HG02852 (cell line): ENCODE results near the gene TEAD4.

Experiments
- ATAC-seq: cut with Tn5 transposase; IDR thresholded peaks from one replicate; pipeline ENCODE4 v1.9.1; 2021; ENCODE audit warnings: mild to moderate bottlenecking, moderate library complexity; ENCODE audit not compliant: unreplicated experiment

The TEAD4 gene

GRCh38 chr12:2959192-2959504 lies at the start of gene TEAD4:
Gene TEAD4, plus strand, starts transcription at chr12:2959397.
- ATAC-seq: no peak

GRCh38 chr12:2912216-2912575 lies 47.0 kb upstream of the TEAD4 start:
- ATAC-seq: no peak

DNA sequence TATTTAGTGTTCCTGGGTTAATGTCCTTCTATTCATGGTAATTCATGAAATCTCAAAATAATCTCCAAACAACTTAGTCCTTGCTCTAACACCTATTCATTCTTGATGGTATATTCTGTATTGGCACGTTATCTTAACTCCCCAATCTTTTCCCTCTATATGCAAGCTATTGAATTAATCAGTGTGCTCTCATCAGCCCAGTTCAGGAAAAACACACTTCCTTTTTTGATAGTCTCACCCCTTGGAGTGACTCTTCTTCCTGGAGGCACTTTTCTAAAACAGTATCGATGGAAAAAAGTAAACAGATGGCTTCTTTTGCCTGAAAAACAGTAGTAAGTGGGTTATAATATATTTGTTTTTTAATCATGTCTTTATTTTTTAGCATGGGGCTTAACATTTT lies 39.9 kb upstream of the TEAD4 start:
- ATAC-seq: no peak

DNA sequence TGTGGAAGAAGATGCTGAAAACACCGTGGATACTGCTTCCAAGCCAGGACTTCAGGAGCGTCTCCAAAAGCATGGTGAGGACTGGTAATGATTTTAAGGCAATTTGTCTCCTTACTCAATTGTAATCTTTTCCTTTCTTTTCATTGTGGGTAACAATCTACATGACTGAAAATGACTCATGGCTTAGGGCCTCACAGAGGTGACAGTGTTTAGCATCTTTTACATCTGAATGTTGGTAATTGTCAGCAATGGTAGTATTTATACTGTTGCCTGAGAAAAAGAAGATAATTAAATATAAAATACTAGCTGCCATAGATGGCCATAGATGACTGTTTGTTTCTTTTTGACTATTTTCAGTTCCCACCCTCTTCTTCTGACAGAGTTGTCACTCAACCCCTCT lies 36.9 kb upstream of the TEAD4 start:
- no peak for ATAC-seq

- ATAC-seq: no peak
Measured at GRCh38 chr12:2923057-2923456, 36.1 kb upstream of the TEAD4 start.

- no peak for ATAC-seq
Measured at GRCh38 chr12:2924019-2924418, 35.2 kb upstream of the TEAD4 start.

DNA sequence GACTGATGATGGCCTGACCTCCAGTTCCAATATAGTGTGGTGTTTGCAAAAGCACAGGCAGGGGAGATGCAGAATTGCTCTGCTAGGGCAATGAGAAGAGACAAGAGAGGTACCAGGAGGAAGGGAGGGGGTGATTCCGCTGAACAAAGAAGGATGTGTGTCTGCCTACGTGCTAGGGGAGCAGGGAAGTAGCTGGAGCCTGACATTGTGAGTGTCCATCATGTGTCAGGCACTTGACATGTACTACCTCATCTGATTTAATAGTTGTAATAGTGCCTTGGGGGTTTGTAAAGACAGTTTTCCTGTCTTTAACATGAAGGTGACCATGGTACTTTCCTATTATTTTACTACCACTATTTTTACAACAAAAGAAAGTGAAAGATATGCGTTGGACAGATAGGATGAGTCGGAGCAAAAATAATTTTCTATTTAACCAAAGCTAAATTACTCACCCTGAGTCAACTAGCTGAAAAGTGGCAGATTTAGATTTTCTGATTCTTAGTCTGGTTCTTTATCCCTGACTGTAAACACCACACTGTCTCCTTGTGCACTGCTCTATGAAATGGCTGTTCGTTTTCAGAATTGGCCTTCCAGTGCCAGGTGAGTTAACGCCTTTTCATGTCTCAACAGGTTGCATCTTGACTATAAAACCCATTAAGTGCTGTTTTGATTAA lies 33.7 kb upstream of the TEAD4 start:
- ATAC-seq: no peak

DNA sequence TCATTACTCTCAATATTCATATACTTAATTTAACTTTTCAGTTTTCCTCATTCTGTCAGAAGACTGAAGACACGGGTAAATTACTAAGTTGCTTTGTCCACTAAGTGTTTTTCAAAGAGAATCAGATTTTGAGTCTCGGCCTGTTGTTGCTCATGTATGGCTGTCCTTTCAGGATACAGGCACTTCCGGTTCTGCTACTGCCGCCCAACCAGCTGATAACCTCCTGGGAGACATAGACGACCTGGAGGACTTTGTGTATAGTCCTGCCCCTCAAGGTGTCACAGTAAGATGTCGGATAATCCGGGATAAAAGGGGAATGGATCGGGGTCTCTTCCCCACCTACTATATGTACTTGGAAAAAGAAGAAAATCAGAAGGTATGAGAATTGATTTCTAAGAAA lies 28.3 kb upstream of the TEAD4 start:
- no peak for ATAC-seq

- no peak for ATAC-seq
Measured at GRCh38 chr12:2933586-2933985, 25.6 kb upstream of the TEAD4 start.

- no peak for ATAC-seq
Measured at GRCh38 chr12:2934371-2934770, 24.8 kb upstream of the TEAD4 start.

- no peak for ATAC-seq
Measured at GRCh38 chr12:2936301-2936700, 22.9 kb upstream of the TEAD4 start.

DNA sequence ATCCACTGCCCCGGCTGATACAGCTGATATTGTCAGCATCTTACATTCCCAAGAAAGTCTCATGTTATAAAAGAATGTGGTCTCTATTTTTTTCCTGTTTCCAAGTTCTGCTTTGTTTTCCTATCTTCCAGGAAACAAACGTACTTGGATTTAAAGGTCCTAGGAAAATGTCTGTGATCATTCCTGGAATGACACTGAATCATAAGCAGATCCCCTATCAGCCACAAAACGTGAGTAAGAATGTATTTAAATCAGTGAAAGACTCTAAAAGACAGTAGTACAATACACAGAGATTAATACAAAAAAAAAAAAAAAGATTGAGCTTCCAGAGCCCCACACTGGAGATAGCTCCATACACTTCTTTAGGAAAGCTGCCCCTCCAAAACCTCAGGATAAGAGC lies 21.7 kb upstream of the TEAD4 start:
- no peak for ATAC-seq

DNA sequence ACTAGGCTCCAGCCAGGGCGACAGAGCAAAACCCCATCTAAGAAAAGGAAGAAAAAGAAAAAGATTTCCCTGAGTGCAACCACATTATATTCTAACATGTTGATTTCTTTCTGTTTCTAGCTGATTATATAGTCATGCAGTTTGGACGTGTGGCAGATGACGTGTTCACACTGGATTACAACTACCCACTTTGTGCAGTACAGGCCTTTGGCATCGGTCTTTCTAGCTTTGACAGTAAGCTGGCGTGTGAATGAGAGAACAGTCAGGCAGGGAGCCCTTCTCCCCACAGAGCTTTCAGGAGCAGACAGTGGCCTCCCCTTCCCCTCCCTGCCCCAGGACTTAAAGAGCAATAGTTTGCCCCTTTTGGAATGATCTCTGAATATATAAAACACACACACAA lies 20.0 kb upstream of the TEAD4 start:
- ATAC-seq: no peak

GRCh38 chr12:2940564-2940963 lies 18.6 kb upstream of the TEAD4 start:
- no peak for ATAC-seq

DNA sequence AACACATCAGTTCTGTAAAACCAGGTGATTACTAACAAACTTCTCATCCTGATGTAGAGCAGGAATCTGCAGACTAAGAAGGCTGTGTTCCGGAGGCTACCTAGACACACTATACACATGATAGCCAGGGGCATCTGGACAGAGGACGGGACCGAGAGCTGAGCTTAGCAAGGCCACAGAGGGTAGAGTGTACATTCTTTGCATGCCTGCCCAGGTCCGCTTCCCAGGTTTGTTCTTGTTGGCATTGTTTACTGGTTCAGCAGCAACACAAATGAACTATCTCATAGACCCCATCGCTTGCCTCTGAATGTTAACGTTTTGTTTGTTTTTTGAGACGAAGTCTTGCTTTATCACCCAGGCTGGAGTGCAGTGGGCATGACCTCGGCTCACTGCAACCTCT lies 17.7 kb upstream of the TEAD4 start:
- no peak for ATAC-seq

DNA sequence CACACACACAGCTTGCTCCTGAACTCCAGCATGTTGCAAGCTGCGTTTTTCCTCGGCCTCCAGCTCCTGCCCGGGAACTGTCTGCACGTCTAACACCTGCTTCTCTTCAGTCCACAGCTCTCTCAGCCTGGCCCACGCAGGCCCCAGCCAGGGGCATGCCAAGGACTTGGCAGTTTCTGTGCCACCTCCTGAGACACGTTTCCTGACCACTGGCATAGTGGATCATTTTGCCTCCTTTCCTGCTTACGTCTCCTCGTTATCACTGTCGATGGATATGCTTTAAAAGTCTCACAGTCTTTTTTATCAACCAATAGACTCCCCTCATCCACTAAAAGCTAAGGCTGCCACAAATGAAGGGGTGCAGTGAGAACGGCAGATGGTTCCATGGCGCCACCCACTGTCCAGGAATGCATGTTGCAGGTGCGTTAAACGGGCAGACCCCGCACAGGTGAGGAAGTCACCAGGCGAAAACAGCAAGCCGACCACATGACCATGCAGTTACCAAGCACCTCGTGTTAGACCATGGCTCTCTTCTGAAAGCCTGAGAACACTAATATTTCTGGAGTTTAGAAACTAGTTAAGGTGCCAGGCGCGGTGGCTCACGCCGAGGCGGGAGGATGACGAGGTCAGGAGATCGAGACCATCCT lies 14.7 kb upstream of the TEAD4 start:
- no peak for ATAC-seq

- ATAC-seq: no peak
Measured at GRCh38 chr12:2949411-2949810, 9.8 kb upstream of the TEAD4 start.

- ATAC-seq: no peak
Measured at GRCh38 chr12:2955888-2956287, 3.3 kb upstream of the TEAD4 start.

DNA sequence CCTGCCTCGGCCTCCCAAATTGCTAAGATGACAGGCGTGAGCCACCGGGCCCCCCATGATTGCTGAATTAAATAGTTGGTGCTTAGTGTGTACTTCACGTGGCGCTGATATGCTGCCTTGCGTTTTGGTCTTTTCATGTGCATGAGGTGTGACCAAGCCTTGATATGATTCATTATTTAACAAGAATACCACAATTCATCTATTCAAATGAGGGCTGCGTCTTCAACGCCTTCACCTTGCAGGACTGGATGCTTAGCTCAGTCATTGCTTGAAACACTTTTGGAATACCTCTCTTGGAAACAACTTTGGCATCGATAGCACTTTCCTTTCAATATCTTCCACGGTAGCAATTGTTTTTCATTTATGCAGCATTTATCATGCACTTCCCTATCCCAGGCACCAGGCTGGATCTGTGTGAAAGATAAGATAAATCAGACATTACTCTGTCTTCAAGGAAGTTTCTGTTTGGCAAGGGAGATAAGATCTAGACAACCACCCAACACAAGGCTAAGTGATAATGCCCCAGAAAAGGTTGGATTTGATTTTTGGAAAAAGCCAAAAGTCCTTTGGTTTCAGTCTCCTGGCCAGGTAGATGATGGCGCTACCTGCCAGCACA lies 1.3 kb upstream of the TEAD4 start:
- ATAC-seq: no peak

DNA sequence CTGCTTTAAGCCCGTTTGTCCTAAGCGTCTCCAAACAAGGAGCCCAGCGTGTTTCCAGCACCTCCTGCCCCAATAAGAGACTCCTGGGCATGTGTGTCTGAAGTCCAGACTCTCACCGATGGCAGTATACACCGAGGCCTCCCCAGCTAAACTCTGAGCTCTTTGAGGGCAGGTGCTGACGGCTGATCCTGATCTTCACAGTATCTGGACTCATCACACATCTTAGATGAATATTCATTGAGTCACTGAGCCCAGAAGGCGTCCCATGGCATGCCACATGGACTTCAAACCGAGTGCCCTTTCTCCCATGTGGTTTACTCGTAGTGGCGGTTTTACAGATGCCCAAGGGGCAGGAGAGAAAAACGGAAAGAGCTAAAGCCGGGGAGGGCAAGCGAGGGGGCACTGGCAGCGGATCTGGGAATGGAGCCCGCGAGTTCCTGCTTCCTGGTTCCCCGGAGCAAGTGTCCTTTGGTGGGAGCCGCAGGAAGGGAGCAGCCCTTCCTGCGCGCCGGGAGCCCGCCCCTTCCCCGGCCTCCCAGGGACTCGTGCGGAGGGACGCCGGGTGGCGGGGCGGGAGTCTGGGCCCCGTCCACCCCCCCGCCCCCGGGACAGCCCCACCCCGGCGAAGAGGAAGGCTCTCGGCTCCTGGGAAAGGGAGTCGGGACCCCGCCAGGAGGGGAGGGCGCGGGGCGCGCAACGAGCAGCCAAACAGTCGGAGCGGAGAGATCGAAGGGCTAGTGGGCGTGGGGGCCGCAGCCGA lies 585 bp upstream of the TEAD4 start:
- ATAC-seq: no peak

GRCh38 chr12:2959505-2960389 lies 550 bp downstream of the TEAD4 start:
- ATAC-seq: no peak
